Glutamatergic neuron (in vitro differentiated cells): ENCODE data around the gene BCAR1. TPM values are rescaled to one million over a fixed set of nuclear protein-coding genes. Genes with fewer than 3 reads are reported as not detected.

Source experiments
- DNase-seq: peaks from one replicate; pipeline ENCODE4 v3.0.0; 2022
- H3K27ac Mint-ChIP-seq: one replicate; pipeline ENCODE4 v1.8.0; 2020; ENCODE audit warnings: mild to moderate bottlenecking, mixed read lengths, inconsistent platforms; ENCODE audit not compliant: unreplicated experiment
- H3K27me3 Mint-ChIP-seq: one replicate; pipeline ENCODE4 v1.8.0; 2020; ENCODE audit warnings: mild to moderate bottlenecking, moderate library complexity, mixed read lengths, inconsistent platforms; ENCODE audit not compliant: unreplicated experiment
- H3K36me3 Mint-ChIP-seq: one replicate; pipeline ENCODE4 v1.8.0; 2020; ENCODE audit warnings: mild to moderate bottlenecking, mixed read lengths, inconsistent platforms; ENCODE audit not compliant: unreplicated experiment
- H3K4me1 Mint-ChIP-seq: one replicate; pipeline ENCODE4 v1.8.0; 2020; ENCODE audit warnings: mild to moderate bottlenecking, low read depth, mixed read lengths, inconsistent platforms; ENCODE audit not compliant: unreplicated experiment
- H3K4me3 Mint-ChIP-seq: one replicate; pipeline ENCODE4 v1.8.0; 2020; ENCODE audit warnings: mild to moderate bottlenecking, mixed read lengths, inconsistent platforms; ENCODE audit not compliant: unreplicated experiment
- H3K9me3 Mint-ChIP-seq: one replicate; pipeline ENCODE4 v1.8.0; 2020; ENCODE audit warnings: mild to moderate bottlenecking, moderate library complexity, mixed read lengths, inconsistent platforms; ENCODE audit not compliant: unreplicated experiment
- CTCF ChIP-seq: fragments of 200-600 bp; sonication (generic); IDR thresholded peaks from one replicate; pipeline ENCODE4 v1.5.0; 2021; ENCODE audit not compliant: partially characterized antibody, unreplicated experiment
- total RNA-seq: library from RNA; stranded (reverse); fragmentation: NEBNext Ultra II Directional; extraction: Animal tissue kit (Norgen Biotek cat#: 25700); gene quantifications from one replicate; pipeline ENCODE4 v1.2.1, GENCODE V29; 2021; ENCODE audit not compliant: unreplicated experiment

BCAR1 gene
- total RNA-seq, 1 donor from 2014 or later: 212 TPM

GRCh38 chr16:75196836-75197235 is 54.6 kb downstream of the BCAR1 start:
- no peak for DNase-seq
- Mint-ChIP-seq H3K4me1 (peaks cover 11% of the 10 kb centered on the region), H3K4me3 (no peak overlapping the region), H3K36me3 (peaks cover 7% of the 10 kb centered on the region), H3K27me3 (peaks cover 8% of the 10 kb centered on the region), H3K9me3 (peaks cover 8% of the 10 kb centered on the region), H3K27ac (no peak overlapping the region)
- TF ChIP-seq CTCF: no peak

GRCh38 chr16:75195811-75196790 is 55.3 kb downstream of the BCAR1 start:
- Mint-ChIP-seq H3K4me3 (no peak overlapping the region), H3K36me3 (peaks cover 7% of the 10 kb centered on the region), H3K27me3 (peaks cover 8% of the 10 kb centered on the region), H3K9me3 (peaks cover 8% of the 10 kb centered on the region), H3K27ac (no peak overlapping the region), H3K4me1 (peaks cover 11% of the 10 kb centered on the region)
- DNase-seq: no peak
- TF ChIP-seq CTCF: no peak

- peaks cover 11% of the 10 kb centered on the region for H3K4me1 Mint-ChIP-seq
- no peak for DNase-seq
- no peak for TF ChIP-seq CTCF
- peaks cover 7% of the 10 kb centered on the region for H3K27me3 Mint-ChIP-seq
- no peak overlapping the region for H3K4me3 Mint-ChIP-seq
- peaks cover 9% of the 10 kb centered on the region for H3K9me3 Mint-ChIP-seq
- H3K27ac Mint-ChIP-seq: no peak overlapping the region
- H3K36me3 Mint-ChIP-seq: peaks cover 7% of the 10 kb centered on the region
Observed at GRCh38 chr16:75193730-75194444, 57.5 kb downstream of the BCAR1 start.

- Mint-ChIP-seq H3K27me3 (peaks cover 7% of the 10 kb centered on the region), H3K36me3 (peaks cover 7% of the 10 kb centered on the region), H3K9me3 (peaks cover 8% of the 10 kb centered on the region), H3K4me3 (no peak overlapping the region), H3K4me1 (peaks cover 9% of the 10 kb centered on the region), H3K27ac (no peak overlapping the region)
- no peak for TF ChIP-seq CTCF
- DNase-seq: no peak
Observed at GRCh38 chr16:75193265-75193650, 58.2 kb downstream of the BCAR1 start.
